T-cell (primary cell): ENCODE measurements around the gene RO60. TPM values are rescaled to one million over a fixed set of nuclear protein-coding genes. Genes with fewer than 3 reads are reported as not detected.
A peak's percentile ranks its signal among the peaks of the same experiment; 100 is the strongest.
"Not testable (repeated sequence)": the region's sequence is repeated elsewhere in the genome, so short reads cannot be mapped to it uniquely, and the experiment has no call there.

ENCODE experiments used
- ATAC-seq, 4 experiments: fragments of 200-7000 bp in 3 of 4; fragments of 150-1000 bp in 1 of 4; cut with Tn5 transposase; replicated peaks in 1 of 4; 1 replicate in 3 of 4; 2 replicates in 1 of 4; pipeline ENCODE4 v1.10.0; 2021; ENCODE audit warnings: moderate library complexity in 3 of 4, mild to moderate bottlenecking in 2 of 4, moderate number of reproducible peaks in 1 of 4
- CTCF ChIA-PET, 2 donors: fragments of 300-600 bp; sonication (Branson Sonifier 250); formaldehyde crosslinking; loops; one replicate each; lab custom pipeline; 2022; ENCODE audit warnings: antibody characterized with exemption in 2 of 2; lab: Charles Lee
- POLR2A ChIA-PET, 2 donors: fragments of 300-600 bp; sonication (Branson Sonifier 250); formaldehyde crosslinking; loops; one replicate each; lab custom pipeline; 2022; ENCODE audit warnings: antibody characterized with exemption in 2 of 2; lab: Charles Lee
- DNase-seq, 35 experiments: peaks; one replicate each; pipeline versions ENCODE4 v3.0.0 to v3.0.0-alpha.2; 2013 to 2023
- H3K27ac ChIP-seq: one replicate; pipeline ENCODE4 v1.5.1; 2013; ENCODE audit warnings: low read length
- H3K27me3 ChIP-seq, 2 experiments: replicated peaks in 1 of 2; 1 replicate in 1 of 2; 2 replicates in 1 of 2; pipeline versions ENCODE4 v1.6.1 to v1.7.0; 2013; ENCODE audit warnings: low read length in 1 of 2, mixed read lengths in 1 of 2; ENCODE audit not compliant: control insufficient read depth in 2 of 2, insufficient read depth in 2 of 2; ENCODE audit errors: extremely low read depth in 1 of 2
- H3K36me3 ChIP-seq, 2 donors: 1 replicate in 1 of 2; 2 replicates in 1 of 2; pipeline versions ENCODE4 v1.6.1 to v1.7.0; 2013; ENCODE audit warnings: low read length in 1 of 2; ENCODE audit not compliant: control insufficient read depth in 2 of 2, insufficient read depth in 1 of 2; ENCODE audit errors: extremely low read depth in 1 of 2
- H3K4me1 ChIP-seq, 2 experiments: 1 replicate in 1 of 2; 2 replicates in 1 of 2; pipeline versions ENCODE4 v1.6.1 to v1.7.0; 2013; ENCODE audit warnings: low read length in 2 of 2, mixed read lengths in 1 of 2; ENCODE audit not compliant: insufficient read depth in 2 of 2, control insufficient read depth in 1 of 2; ENCODE audit errors: extremely low read depth in 1 of 2
- H3K4me3 ChIP-seq, 2 donors: 1 replicate in 1 of 2; 2 replicates in 1 of 2; pipeline versions ENCODE4 v1.5.1 to v1.7.0; 2013; ENCODE audit warnings: mild to moderate bottlenecking in 2 of 2, low read length in 1 of 2, moderate library complexity in 1 of 2; ENCODE audit not compliant: control insufficient read depth in 1 of 2; ENCODE audit errors: extremely low read depth in 1 of 2
- H3K9me3 ChIP-seq: 2 replicates; pipeline ENCODE4 v1.7.0; 2013
- H3K27ac Mint-ChIP-seq, 2 donors: one replicate each; pipeline ENCODE4 v1.8.0; 2020 to 2021; ENCODE audit warnings: mild to moderate bottlenecking in 2 of 2, mixed read lengths in 2 of 2
- H3K27me3 Mint-ChIP-seq, 2 donors: one replicate each; pipeline ENCODE4 v1.8.0; 2021 to 2022; ENCODE audit warnings: mixed read lengths in 2 of 2
- H3K36me3 Mint-ChIP-seq: one replicate; pipeline ENCODE4 v1.8.0; 2021; ENCODE audit warnings: mixed read lengths
- H3K4me1 Mint-ChIP-seq, 3 donors: one replicate each; pipeline ENCODE4 v1.8.0; 2020 to 2022; ENCODE audit warnings: mixed read lengths in 3 of 3, mild to moderate bottlenecking in 1 of 3
- H3K4me3 Mint-ChIP-seq, 3 donors: one replicate each; pipeline ENCODE4 v1.8.0; 2020 to 2022; ENCODE audit warnings: mild to moderate bottlenecking in 3 of 3, mixed read lengths in 3 of 3, moderate library complexity in 3 of 3
- H3K9me3 Mint-ChIP-seq, 3 donors: one replicate each; pipeline ENCODE4 v1.8.0; 2020 to 2022; ENCODE audit warnings: mixed read lengths in 3 of 3
- WGBS: methylation state at CpG from one replicate; pipeline ENCODE4 v1.1.5; 2013; ENCODE audit warnings: missing lambda C conversion rate; ENCODE audit not compliant: insufficient coverage; 5-methylcytosine and 5-hydroxymethylcytosine counted together
- total RNA-seq, 35 experiments: library from RNA in 6 of 35; stranded (reverse) in 6 of 35; fragments of 120-200 nt in 1 of 35; gene quantifications; one replicate each; pipeline versions ENCODE4 v1.2.1 to v1.2.4 and lab custom pipeline; 2013 to 2026

RO60 gene
- total RNA-seq, 5 donors from 2014 or later (not counting 1 experiment from before 2014, with no cell fraction given): 54.3 to 66.4 (median 62.3) TPM

GRCh38 chr1:193036337-193037047 lies 22.9 kb upstream of the RO60 start:
- ATAC-seq: no peak
- no peak overlapping the region for H3K27ac Mint-ChIP-seq
- H3K4me3 ChIP-seq: no peak overlapping the region
- no peaks in the 10 kb centered on the region for H3K4me1 ChIP-seq
- no peak for DNase-seq
- POLR2A ChIA-PET: no interaction called here
- no peaks in the 10 kb centered on the region for H3K9me3 ChIP-seq
- H3K36me3 ChIP-seq: no peaks in the 10 kb centered on the region
- CTCF ChIA-PET: no interaction called here
- H3K27me3 ChIP-seq: no peaks in the 10 kb centered on the region
- H3K9me3 Mint-ChIP-seq: no peaks in the 10 kb centered on the region
- WGBS: no CpG with 5 or more reads among the region's 3 CpGs
- H3K27ac ChIP-seq: no peak overlapping the region
- H3K4me3 Mint-ChIP-seq: no peak overlapping the region
- H3K4me1 Mint-ChIP-seq: peaks cover 47 to 59% (median 53%) of the 10 kb centered on the region in 3 donors
- no peaks in the 10 kb centered on the region for H3K27me3 Mint-ChIP-seq
- peaks cover 30% of the 10 kb centered on the region for H3K36me3 Mint-ChIP-seq

GRCh38 chr1:193040011-193040410 lies 19.4 kb upstream of the RO60 start:
- no peaks in the 10 kb centered on the region for H3K27me3 Mint-ChIP-seq
- H3K4me1 ChIP-seq: no peaks in the 10 kb centered on the region
- no peak overlapping the region for H3K27ac ChIP-seq
- H3K27ac Mint-ChIP-seq: no peak overlapping the region
- no peaks in the 10 kb centered on the region for H3K9me3 ChIP-seq
- H3K27me3 ChIP-seq: no peaks in the 10 kb centered on the region
- H3K36me3 Mint-ChIP-seq: peaks cover 39% of the 10 kb centered on the region
- no peaks in the 10 kb centered on the region for H3K9me3 Mint-ChIP-seq
- DNase-seq (no peak), ATAC-seq (no peak)
- no peak overlapping the region for H3K4me3 ChIP-seq
- peaks cover 36 to 55% (median 44%) of the 10 kb centered on the region in 3 donors for H3K4me1 Mint-ChIP-seq
- ChIA-PET CTCF (interaction anchor here in 1 of 2 donors (0.6 kb wide), 1 partner anchor 236 kb away, joined by 4 read pairs; no protein-coding TSS in a partner anchor), POLR2A (no interaction called here)
- no CpG with 5 or more reads among the region's 3 CpGs for WGBS
- H3K4me3 Mint-ChIP-seq: no peak overlapping the region
- H3K36me3 ChIP-seq: peaks cover 3 to 5% of the 10 kb centered on the region in 2 donors

GRCh38 chr1:193042766-193043691 lies 16.4 kb upstream of the RO60 start:
- CTCF ChIA-PET: interaction anchor here (0.6 to 1.0 kb wide), 3 partner anchors 13 to 263 kb away, joined by 3 read pairs; no protein-coding TSS in a partner anchor
- Mint-ChIP-seq H3K9me3 (no peaks in the 10 kb centered on the region), H3K27ac (peak overlapping the region; percentile 13 to 49), H3K36me3 (peaks cover 41% of the 10 kb centered on the region), H3K4me1 (peaks cover 12 to 31% (median 22%) of the 10 kb centered on the region in 3 donors), H3K27me3 (no peaks in the 10 kb centered on the region), H3K4me3 (no peak overlapping the region)
- DNase-seq (no peak), ATAC-seq (no peak)
- no CpG with 5 or more reads among the region's 1 CpG for WGBS
- H3K4me3 ChIP-seq: no peak overlapping the region
- H3K27ac ChIP-seq: no peak overlapping the region
- H3K9me3 ChIP-seq: no peaks in the 10 kb centered on the region
- peaks cover 3 to 17% of the 10 kb centered on the region in 2 donors for H3K36me3 ChIP-seq
- H3K4me1 ChIP-seq: no peaks in the 10 kb centered on the region
- POLR2A ChIA-PET: interaction anchor here in 1 of 2 donors (0.6 kb wide), 2 partner anchors 62 to 92 kb away, joined by 4 to 9 read pairs; no protein-coding TSS in a partner anchor
- H3K27me3 ChIP-seq: no peaks in the 10 kb centered on the region

GRCh38 chr1:193048913-193049312 lies 10.5 kb upstream of the RO60 start:
- DNase-seq, H3K9me3 Mint-ChIP-seq, ATAC-seq, H3K4me3 Mint-ChIP-seq, POLR2A ChIA-PET, H3K4me1 ChIP-seq, H3K4me3 ChIP-seq, H3K27me3 ChIP-seq, H3K27ac Mint-ChIP-seq, H3K27me3 Mint-ChIP-seq, CTCF ChIA-PET, H3K9me3 ChIP-seq, H3K27ac ChIP-seq: not testable (repeated sequence)
- H3K4me1 Mint-ChIP-seq: peaks cover 10 to 17% (median 13%) of the 10 kb centered on the region in 3 donors
- WGBS: no CpG with 5 or more reads among the region's 5 CpGs
- peaks cover 27% of the 10 kb centered on the region for H3K36me3 Mint-ChIP-seq
- H3K36me3 ChIP-seq: peaks cover under 1 to 36% of the 10 kb centered on the region in 2 donors

GRCh38 chr1:193054169-193054675 lies 5.2 kb upstream of the RO60 start:
- H3K36me3 ChIP-seq: peaks cover 0 to 16% of the 10 kb centered on the region in 2 donors
- CTCF ChIA-PET: no interaction called here
- H3K4me1 Mint-ChIP-seq: peaks cover 46 to 47% (median 47%) of the 10 kb centered on the region in 3 donors

More at GRCh38 chr1:193054169-193054675, 5.2 kb upstream of the RO60 start:
- Histone ChIP-seq H3K27me3 (no peaks in the 10 kb centered on the region), H3K4me1 (peaks cover 12% of the 10 kb centered on the region in 2 experiments), H3K27ac (no peak overlapping the region), H3K4me3 (no peak overlapping the region), H3K9me3 (no peaks in the 10 kb centered on the region)
- DNase-seq (no peak), ATAC-seq (no peak)
- H3K36me3 Mint-ChIP-seq: peaks cover 5% of the 10 kb centered on the region
- no peaks in the 10 kb centered on the region for H3K27me3 Mint-ChIP-seq
- H3K27ac Mint-ChIP-seq: no peak overlapping the region
- POLR2A ChIA-PET: interaction anchor here in 1 of 2 donors (0.5 kb wide), 1 partner anchor 47 kb away, joined by 6 read pairs; no protein-coding TSS in a partner anchor
- H3K9me3 Mint-ChIP-seq: no peaks in the 10 kb centered on the region
- no peak overlapping the region for H3K4me3 Mint-ChIP-seq
- WGBS: no CpG with 5 or more reads among the region's 4 CpGs
